HG02885 (cell line): Measurements from ENCODE around the gene ARMH4.

Source experiments
- ATAC-seq: cut with Tn5 transposase; IDR thresholded peaks from one replicate; pipeline ENCODE4 v1.9.1; 2021; ENCODE audit warnings: mild to moderate bottlenecking; ENCODE audit not compliant: unreplicated experiment, poor library complexity

ARMH4 gene

DNA sequence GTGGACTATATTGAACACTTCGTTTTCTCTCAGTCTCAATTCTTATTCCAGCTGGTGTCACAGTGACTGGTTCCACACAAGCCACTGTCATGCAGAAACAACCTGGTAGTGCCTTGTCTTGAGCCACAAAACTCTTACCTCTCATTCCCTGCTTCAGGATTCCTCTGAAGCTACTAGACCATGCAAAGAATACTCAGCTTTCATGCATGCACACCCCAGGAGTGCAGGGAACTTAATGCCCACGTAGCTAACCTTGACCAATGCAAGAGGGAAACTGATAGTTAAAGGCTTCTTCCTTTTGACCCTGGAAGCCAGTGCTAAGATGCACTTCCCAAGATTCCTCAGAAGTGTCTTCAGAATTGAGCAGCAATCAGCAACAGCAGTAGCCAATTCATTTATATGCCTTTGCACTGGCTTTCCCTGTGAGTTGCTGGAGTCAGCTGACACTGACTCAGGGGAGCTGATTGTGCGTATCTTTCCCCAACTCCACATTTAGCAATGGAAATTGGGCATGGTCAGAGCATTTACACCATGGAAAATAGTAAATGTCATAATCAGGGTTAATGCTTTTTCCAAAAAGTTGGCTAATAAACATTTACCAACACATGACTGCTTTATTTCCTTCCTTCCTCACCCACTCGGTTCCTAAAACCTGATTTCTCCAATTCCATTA lies 172.5 kb downstream of the ARMH4 start:
- no peak for ATAC-seq

GRCh38 chr14:57976701-57977100 lies 175.3 kb downstream of the ARMH4 start:
- ATAC-seq: no peak

- ATAC-seq: no peak
Measured at GRCh38 chr14:57974896-57975295, 177.1 kb downstream of the ARMH4 start.

GRCh38 chr14:57970594-57970993 lies 181.4 kb downstream of the ARMH4 start:
- no peak for ATAC-seq

GRCh38 chr14:57970175-57970574 lies 181.8 kb downstream of the ARMH4 start:
- no peak for ATAC-seq

- ATAC-seq: no peak
Measured at GRCh38 chr14:57963071-57963470, 188.9 kb downstream of the ARMH4 start.

DNA sequence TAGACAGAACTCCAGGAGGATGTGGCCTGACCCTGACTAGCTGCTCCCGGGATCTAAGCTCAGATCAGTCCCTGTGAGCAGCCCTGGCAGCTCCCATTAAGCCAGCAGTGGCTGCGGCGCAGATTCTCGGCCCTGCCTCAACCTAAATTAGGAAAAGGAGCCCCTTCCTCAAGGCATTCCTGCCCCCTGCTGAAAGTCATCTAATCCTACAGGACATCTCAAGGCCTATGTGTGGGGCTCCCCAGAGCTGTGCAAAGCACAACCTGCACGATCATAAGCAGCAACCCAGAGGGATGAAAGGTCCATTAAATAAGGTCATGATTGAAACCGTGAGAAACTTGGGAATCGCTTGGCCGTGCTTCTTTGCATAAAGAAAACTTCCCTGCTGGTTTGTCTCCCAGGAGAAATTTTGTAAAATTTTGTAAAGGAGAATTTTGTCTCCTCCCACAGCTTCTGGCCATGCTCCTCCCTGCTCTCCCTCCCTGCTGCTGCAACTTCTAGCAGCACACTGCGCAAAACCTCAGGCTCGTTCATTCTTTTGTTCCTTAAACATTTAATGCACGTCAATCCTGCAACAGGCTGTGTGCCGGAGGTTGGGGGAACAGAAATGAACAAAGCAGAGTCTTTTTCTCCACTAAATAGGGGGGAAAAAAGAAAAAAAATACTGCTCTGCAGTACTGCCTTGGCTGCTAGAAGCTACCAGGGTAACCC lies 189.5 kb downstream of the ARMH4 start:
- no peak for ATAC-seq

DNA sequence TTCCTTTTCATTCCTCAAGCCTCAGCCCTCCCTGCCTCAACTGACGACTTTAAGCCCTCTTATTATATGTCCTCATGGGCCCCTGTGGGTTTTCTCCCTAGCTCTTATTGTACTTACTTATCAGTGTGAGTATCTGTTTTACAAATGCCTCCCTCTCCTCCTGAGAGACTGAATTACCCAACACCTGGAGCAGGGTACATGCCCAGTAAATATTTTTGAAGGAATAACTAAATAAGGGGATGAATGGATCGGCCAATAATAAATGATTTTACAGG lies 190.3 kb downstream of the ARMH4 start:
- no peak for ATAC-seq

- ATAC-seq: no peak
Measured at GRCh38 chr14:57960946-57961785, 190.8 kb downstream of the ARMH4 start.

GRCh38 chr14:57957441-57957840 lies 194.6 kb downstream of the ARMH4 start:
- no peak for ATAC-seq
